ENCODE measurements around the gene SENP2. TPM values are rescaled to one million over a fixed set of nuclear protein-coding genes. Genes with fewer than 3 reads are reported as not detected.
"Not testable (repeated sequence)": the region's sequence is repeated elsewhere in the genome, so short reads cannot be mapped to it uniquely, and the experiment has no call there.

The SENP2 gene
- 18.7 TPM for polyA plus RNA-seq (2012; ENCODE audit: missing spikeins)

GRCh38 chr3:185585859-185586685 lies at the start of gene SENP2:
Gene SENP2, plus strand, starts transcription at chr3:185586295. Its CDS starts 119 bp downstream, at chr3:185586414.
- FAIRE-seq (peak; percentile 94), DNase-seq (ENCODE audit: insufficient read length) (peak; percentile 87)
- TF ChIP-seq POLR2AphosphoS5 (IDR thresholded peaks at IDR 0.05; ENCODE audit: low read depth, low read length): peak; percentile 59
- 0 out of 2 replicates have a peak, but pooled peaks have one; percentile 7 for TF ChIP-seq TAF1 (IDR thresholded peaks at IDR 0.05; ENCODE audit: borderline replicate concordance, low read depth, low read length)
- TF ChIP-seq POLR2A (IDR thresholded peaks at IDR 0.05; ENCODE audit: low read depth, low read length): peak; percentile 73; the same call in 1 of the 2 replicates

- DNase-seq (ENCODE audit: insufficient read length) (peak; percentile 59), FAIRE-seq (peak; percentile 93)
- TF ChIP-seq POLR2A (IDR thresholded peaks at IDR 0.05; ENCODE audit: low read depth, low read length) (0 out of 2 replicates have a peak, but pooled peaks have one; percentile 18), TAF1 (IDR thresholded peaks at IDR 0.05; ENCODE audit: borderline replicate concordance, low read depth, low read length) (no peak)
Observed at GRCh38 chr3:185537369-185537970, 48.6 kb upstream of the SENP2 start.

GRCh38 chr3:185539934-185540333 lies 46.2 kb upstream of the SENP2 start:
- FAIRE-seq (no peak), DNase-seq (ENCODE audit: insufficient read length) (no peak)
- TF ChIP-seq TAF1 (IDR thresholded peaks at IDR 0.05; ENCODE audit: borderline replicate concordance, low read depth, low read length): no peak
- no peak for TF ChIP-seq POLR2AphosphoS5 (IDR thresholded peaks at IDR 0.05; ENCODE audit: low read depth, low read length)
- TF ChIP-seq POLR2A (IDR thresholded peaks at IDR 0.05; ENCODE audit: low read depth, low read length): no peak

- DNase-seq (ENCODE audit: insufficient read length) (no peak), FAIRE-seq (no peak)
- TF ChIP-seq TAF1 (IDR thresholded peaks at IDR 0.05; ENCODE audit: borderline replicate concordance, low read depth, low read length) (no peak), POLR2A (IDR thresholded peaks at IDR 0.05; ENCODE audit: low read depth, low read length) (no peak), POLR2AphosphoS5 (IDR thresholded peaks at IDR 0.05; ENCODE audit: low read depth, low read length) (no peak)
Observed at GRCh38 chr3:185540695-185541094, 45.4 kb upstream of the SENP2 start.

- FAIRE-seq (no peak), DNase-seq (ENCODE audit: insufficient read length) (no peak)
- TF ChIP-seq TAF1 (IDR thresholded peaks at IDR 0.05; ENCODE audit: borderline replicate concordance, low read depth, low read length): no peak
- TF ChIP-seq POLR2A (IDR thresholded peaks at IDR 0.05; ENCODE audit: low read depth, low read length): no peak
- no peak for TF ChIP-seq POLR2AphosphoS5 (IDR thresholded peaks at IDR 0.05; ENCODE audit: low read depth, low read length)
Observed at GRCh38 chr3:185549122-185549521, 37.0 kb upstream of the SENP2 start.

- FAIRE-seq (no peak), DNase-seq (ENCODE audit: insufficient read length) (no peak)
- no peak for TF ChIP-seq TAF1 (IDR thresholded peaks at IDR 0.05; ENCODE audit: borderline replicate concordance, low read depth, low read length)
- no peak for TF ChIP-seq POLR2AphosphoS5 (IDR thresholded peaks at IDR 0.05; ENCODE audit: low read depth, low read length)
- TF ChIP-seq POLR2A (IDR thresholded peaks at IDR 0.05; ENCODE audit: low read depth, low read length): no peak
Observed at GRCh38 chr3:185549651-185550111, 36.4 kb upstream of the SENP2 start.

- FAIRE-seq (peak; percentile 5), DNase-seq (ENCODE audit: insufficient read length) (no peak)
- no peak for TF ChIP-seq POLR2AphosphoS5 (IDR thresholded peaks at IDR 0.05; ENCODE audit: low read depth, low read length)
- no peak for TF ChIP-seq TAF1 (IDR thresholded peaks at IDR 0.05; ENCODE audit: borderline replicate concordance, low read depth, low read length)
- TF ChIP-seq POLR2A (IDR thresholded peaks at IDR 0.05; ENCODE audit: low read depth, low read length): no peak
Observed at GRCh38 chr3:185552358-185552877, 33.7 kb upstream of the SENP2 start, which contains the start of gene LIPH. Gene LIPH, minus strand, starts transcription at chr3:185552588. Its CDS starts 117 bp downstream, at chr3:185552471.

GRCh38 chr3:185555101-185555501 lies 31.0 kb upstream of the SENP2 start:
- FAIRE-seq (no peak), DNase-seq (ENCODE audit: insufficient read length) (no peak)
- TF ChIP-seq POLR2A (IDR thresholded peaks at IDR 0.05; ENCODE audit: low read depth, low read length) (no peak), TAF1 (IDR thresholded peaks at IDR 0.05; ENCODE audit: borderline replicate concordance, low read depth, low read length) (no peak), POLR2AphosphoS5 (IDR thresholded peaks at IDR 0.05; ENCODE audit: low read depth, low read length) (no peak)

- no peak for TF ChIP-seq TAF1 (IDR thresholded peaks at IDR 0.05; ENCODE audit: borderline replicate concordance, low read depth, low read length)
- DNase-seq (ENCODE audit: insufficient read length): no peak
- FAIRE-seq: no peak
Observed at GRCh38 chr3:185555860-185556347, 30.2 kb upstream of the SENP2 start.

- not testable (repeated sequence) for FAIRE-seq
Observed at GRCh38 chr3:185556640-185557039, 29.5 kb upstream of the SENP2 start.

GRCh38 chr3:185558395-185558794 lies 27.7 kb upstream of the SENP2 start:
- TF ChIP-seq TAF1 (IDR thresholded peaks at IDR 0.05; ENCODE audit: borderline replicate concordance, low read depth, low read length) (no peak), POLR2AphosphoS5 (IDR thresholded peaks at IDR 0.05; ENCODE audit: low read depth, low read length) (no peak), POLR2A (IDR thresholded peaks at IDR 0.05; ENCODE audit: low read depth, low read length) (no peak)
- DNase-seq (ENCODE audit: insufficient read length): no peak
- FAIRE-seq: no peak

More at GRCh38 chr3:185556640-185557039, 29.5 kb upstream of the SENP2 start:
- not testable (repeated sequence) for DNase-seq (ENCODE audit: insufficient read length)
